Glutamatergic neuron (in vitro differentiated cells): ENCODE results near the gene ANKLE2. TPM values are rescaled to one million over a fixed set of nuclear protein-coding genes. Genes with fewer than 3 reads are reported as not detected.

Source experiments
- DNase-seq: peaks from one replicate; pipeline ENCODE4 v3.0.0; 2022
- H3K27ac Mint-ChIP-seq: one replicate; pipeline ENCODE4 v1.8.0; 2020; ENCODE audit warnings: mild to moderate bottlenecking, mixed read lengths, inconsistent platforms; ENCODE audit not compliant: unreplicated experiment
- H3K27me3 Mint-ChIP-seq: one replicate; pipeline ENCODE4 v1.8.0; 2020; ENCODE audit warnings: mild to moderate bottlenecking, moderate library complexity, mixed read lengths, inconsistent platforms; ENCODE audit not compliant: unreplicated experiment
- H3K36me3 Mint-ChIP-seq: one replicate; pipeline ENCODE4 v1.8.0; 2020; ENCODE audit warnings: mild to moderate bottlenecking, mixed read lengths, inconsistent platforms; ENCODE audit not compliant: unreplicated experiment
- H3K4me1 Mint-ChIP-seq: one replicate; pipeline ENCODE4 v1.8.0; 2020; ENCODE audit warnings: mild to moderate bottlenecking, low read depth, mixed read lengths, inconsistent platforms; ENCODE audit not compliant: unreplicated experiment
- H3K4me3 Mint-ChIP-seq: one replicate; pipeline ENCODE4 v1.8.0; 2020; ENCODE audit warnings: mild to moderate bottlenecking, mixed read lengths, inconsistent platforms; ENCODE audit not compliant: unreplicated experiment
- H3K9me3 Mint-ChIP-seq: one replicate; pipeline ENCODE4 v1.8.0; 2020; ENCODE audit warnings: mild to moderate bottlenecking, moderate library complexity, mixed read lengths, inconsistent platforms; ENCODE audit not compliant: unreplicated experiment
- total RNA-seq: library from RNA; stranded (reverse); fragmentation: NEBNext Ultra II Directional; extraction: Animal tissue kit (Norgen Biotek cat#: 25700); gene quantifications from one replicate; pipeline ENCODE4 v1.2.1, GENCODE V29; 2021; ENCODE audit not compliant: unreplicated experiment
- TF ChIP-seq, protein P1 (sequence below): fragments of 200-600 bp; sonication (generic); IDR thresholded peaks from one replicate; pipeline ENCODE4 v1.5.0; 2021; ENCODE audit not compliant: partially characterized antibody, unreplicated experiment

The ANKLE2 gene
- total RNA-seq, 1 donor from 2014 or later: 105 TPM

DNA sequence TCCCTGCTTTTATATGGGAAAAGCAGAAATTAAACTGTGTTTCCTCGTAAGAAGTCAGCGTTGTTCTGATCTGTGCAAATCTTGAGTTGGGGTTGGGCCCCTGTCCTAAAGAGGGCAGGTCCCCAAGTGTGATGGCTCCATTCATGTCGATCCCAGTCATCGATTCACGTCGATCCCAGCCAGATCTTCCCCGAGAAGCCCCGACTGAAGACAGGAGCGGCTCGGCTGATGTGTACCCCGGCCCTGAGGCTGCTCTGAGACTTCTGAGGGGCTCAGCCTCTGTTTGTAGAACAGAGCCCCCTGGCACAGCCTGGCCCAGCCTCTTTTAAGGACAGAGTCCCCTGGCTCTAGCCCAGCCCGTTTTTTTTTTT is 41.7 kb downstream of the ANKLE2 start:
- Mint-ChIP-seq H3K4me1 (peaks cover 7% of the 10 kb centered on the region), H3K27me3 (peaks cover 3% of the 10 kb centered on the region), H3K9me3 (peaks cover 3% of the 10 kb centered on the region), H3K4me3 (no peak overlapping the region), H3K36me3 (no peaks in the 10 kb centered on the region), H3K27ac (peak overlapping the region; percentile 39)
- no peak for DNase-seq
- TF ChIP-seq, protein P1, sequence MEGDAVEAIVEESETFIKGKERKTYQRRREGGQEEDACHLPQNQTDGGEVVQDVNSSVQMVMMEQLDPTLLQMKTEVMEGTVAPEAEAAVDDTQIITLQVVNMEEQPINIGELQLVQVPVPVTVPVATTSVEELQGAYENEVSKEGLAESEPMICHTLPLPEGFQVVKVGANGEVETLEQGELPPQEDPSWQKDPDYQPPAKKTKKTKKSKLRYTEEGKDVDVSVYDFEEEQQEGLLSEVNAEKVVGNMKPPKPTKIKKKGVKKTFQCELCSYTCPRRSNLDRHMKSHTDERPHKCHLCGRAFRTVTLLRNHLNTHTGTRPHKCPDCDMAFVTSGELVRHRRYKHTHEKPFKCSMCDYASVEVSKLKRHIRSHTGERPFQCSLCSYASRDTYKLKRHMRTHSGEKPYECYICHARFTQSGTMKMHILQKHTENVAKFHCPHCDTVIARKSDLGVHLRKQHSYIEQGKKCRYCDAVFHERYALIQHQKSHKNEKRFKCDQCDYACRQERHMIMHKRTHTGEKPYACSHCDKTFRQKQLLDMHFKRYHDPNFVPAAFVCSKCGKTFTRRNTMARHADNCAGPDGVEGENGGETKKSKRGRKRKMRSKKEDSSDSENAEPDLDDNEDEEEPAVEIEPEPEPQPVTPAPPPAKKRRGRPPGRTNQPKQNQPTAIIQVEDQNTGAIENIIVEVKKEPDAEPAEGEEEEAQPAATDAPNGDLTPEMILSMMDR: no peak

DNA sequence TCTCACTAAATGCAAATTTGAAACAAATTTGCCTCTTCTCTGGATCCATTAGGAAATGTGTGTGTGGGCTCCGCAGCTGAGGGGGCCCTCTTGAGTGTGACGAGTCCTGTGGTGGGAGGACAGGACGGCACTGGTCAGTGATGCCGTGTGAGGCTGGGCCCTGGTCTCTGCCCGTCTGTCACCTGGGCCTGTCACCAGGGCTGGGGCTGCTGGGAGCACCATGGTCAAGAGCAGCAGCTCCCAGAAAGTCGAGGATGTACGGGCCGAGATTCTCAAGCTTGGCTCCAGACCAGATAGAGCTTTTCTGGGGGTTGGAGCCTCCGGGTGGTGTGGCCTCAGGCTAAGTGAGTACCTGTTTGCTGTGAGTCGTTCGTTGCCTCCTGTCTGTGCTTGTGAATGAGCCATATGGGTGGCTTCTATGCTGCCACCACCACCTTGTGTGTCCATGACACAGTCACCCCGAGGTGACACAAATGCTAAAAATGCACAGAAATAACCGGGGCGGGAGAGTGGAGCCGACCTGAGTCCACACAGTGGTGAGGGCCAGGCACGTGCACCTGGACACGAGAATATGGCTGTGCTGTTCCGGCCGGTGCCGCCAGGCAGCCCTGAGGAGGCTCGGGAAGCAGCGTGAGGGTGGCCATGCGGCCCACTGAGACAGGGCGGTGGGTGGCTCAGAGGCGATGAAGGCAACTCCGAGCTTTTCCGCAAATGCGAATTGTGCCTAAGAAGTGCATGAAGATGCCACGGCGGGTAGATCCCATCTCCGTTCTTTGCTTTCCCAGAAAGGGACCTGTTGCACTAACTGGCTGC is 42.3 kb downstream of the ANKLE2 start:
- Mint-ChIP-seq H3K9me3 (peaks cover 3% of the 10 kb centered on the region), H3K27me3 (peaks cover 3% of the 10 kb centered on the region), H3K4me1 (peaks cover 3% of the 10 kb centered on the region), H3K27ac (peak overlapping the region; percentile 70), H3K36me3 (no peaks in the 10 kb centered on the region), H3K4me3 (no peak overlapping the region)
- DNase-seq: no peak
- TF ChIP-seq, protein P1: no peak

DNA sequence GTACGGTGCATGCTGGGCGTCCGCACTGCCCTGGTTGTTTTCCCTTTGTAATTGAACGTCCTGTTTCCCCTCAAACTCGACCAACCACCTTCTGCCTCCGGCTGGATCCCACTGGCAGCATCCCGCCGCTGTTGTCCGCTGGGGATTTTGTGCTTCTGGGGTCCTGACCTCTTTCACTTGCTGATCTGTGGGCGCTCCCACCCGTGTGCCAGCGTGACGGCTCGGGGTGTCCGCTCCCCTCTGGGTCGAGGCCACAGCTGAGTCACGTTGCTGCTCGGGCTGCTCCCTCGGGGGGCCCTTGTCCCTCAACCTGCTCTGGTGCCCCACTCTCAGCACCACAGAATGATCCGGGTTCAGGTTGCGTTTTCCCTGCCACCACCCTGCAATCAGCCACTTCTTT is 43.0 kb downstream of the ANKLE2 start:
- Mint-ChIP-seq H3K4me1 (no peaks in the 10 kb centered on the region), H3K27ac (no peak overlapping the region), H3K4me3 (no peak overlapping the region), H3K36me3 (no peaks in the 10 kb centered on the region), H3K27me3 (peaks cover 3% of the 10 kb centered on the region), H3K9me3 (peaks cover 3% of the 10 kb centered on the region)
- no peak for DNase-seq
- TF ChIP-seq, protein P1: no peak

DNA sequence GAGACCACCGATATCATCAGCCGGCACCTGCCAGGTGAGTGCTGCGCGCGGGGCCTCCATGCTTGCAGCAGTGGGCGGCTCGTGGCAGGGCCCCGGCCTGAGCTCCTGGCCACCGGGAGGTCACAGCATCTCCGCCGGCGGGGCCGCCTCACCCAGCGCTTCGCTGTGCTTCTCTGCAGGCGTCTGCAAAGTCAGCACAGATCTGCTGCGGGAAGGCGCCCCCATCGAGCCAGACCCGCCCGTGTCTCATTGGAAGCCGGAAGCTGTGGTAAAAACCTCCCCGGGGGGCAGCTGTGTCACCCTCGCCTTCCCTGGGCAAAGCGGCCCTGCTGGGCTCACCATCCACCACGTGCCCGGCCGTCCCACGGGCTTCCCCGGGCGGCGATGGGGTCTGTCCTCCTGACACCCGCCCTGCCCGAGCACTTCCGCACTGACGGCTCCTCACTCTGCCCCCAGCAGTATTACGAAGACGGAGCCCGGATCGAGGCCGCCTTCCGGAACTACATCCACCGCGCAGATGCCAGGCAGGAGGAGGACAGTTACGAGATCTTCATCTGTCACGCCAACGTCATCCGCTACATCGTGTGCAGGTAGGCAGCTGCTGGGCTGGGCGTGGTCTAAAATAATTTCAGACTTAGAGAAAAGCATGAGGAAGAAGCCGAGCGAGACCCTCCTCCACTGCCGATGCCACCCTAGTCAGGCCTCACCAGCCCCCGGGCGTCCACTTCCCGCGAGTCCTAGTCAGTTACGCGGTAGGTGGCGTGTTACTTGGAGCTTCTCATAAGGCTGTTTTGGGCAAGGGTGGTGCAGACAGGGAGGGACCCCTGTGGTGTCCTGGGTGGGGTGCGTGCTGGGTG is 43.9 kb downstream of the ANKLE2 start:
- peak; percentile 58 for DNase-seq
- TF ChIP-seq, protein P1: no peak
- Mint-ChIP-seq H3K36me3 (no peaks in the 10 kb centered on the region), H3K4me3 (no peak overlapping the region), H3K27ac (no peak overlapping the region), H3K27me3 (peaks cover 3% of the 10 kb centered on the region), H3K9me3 (peaks cover 3% of the 10 kb centered on the region), H3K4me1 (no peaks in the 10 kb centered on the region)
